GM18907 (cell line): ENCODE measurements around the gene PI3.

Experiments
- ATAC-seq: cut with Tn5 transposase; IDR thresholded peaks from one replicate; pipeline ENCODE4 v1.9.1; 2021; ENCODE audit warnings: mild to moderate bottlenecking, moderate library complexity; ENCODE audit not compliant: unreplicated experiment

PI3 gene

GRCh38 chr20:45183084-45183483 is 8.4 kb downstream of the PI3 start:
- no peak for ATAC-seq

GRCh38 chr20:45187693-45188092 is 13.0 kb downstream of the PI3 start:
- ATAC-seq = no peak

GRCh38 chr20:45189067-45189609 is 14.4 kb downstream of the PI3 start:
- no peak for ATAC-seq

GRCh38 chr20:45189861-45190260 is 15.2 kb downstream of the PI3 start:
- ATAC-seq = no peak

- no peak for ATAC-seq
Measured at GRCh38 chr20:45191926-45192325, 17.2 kb downstream of the PI3 start.

- no peak for ATAC-seq
Measured at GRCh38 chr20:45193331-45193730, 18.6 kb downstream of the PI3 start.

- ATAC-seq = no peak
Measured at GRCh38 chr20:45206725-45207124, 32.0 kb downstream of the PI3 start, which contains the start of gene SEMG1. TSS of gene SEMG1 (plus strand) at chr20:45207033. CDS start at chr20:45207054, 21 bp downstream.

GRCh38 chr20:45209924-45210323 is 35.2 kb downstream of the PI3 start:
- ATAC-seq = no peak

GRCh38 chr20:45211569-45212474 is 37.1 kb downstream of the PI3 start:
- no peak for ATAC-seq

- no peak for ATAC-seq
Measured at GRCh38 chr20:45212836-45213235, 38.1 kb downstream of the PI3 start.

GRCh38 chr20:45218124-45218523 is 43.4 kb downstream of the PI3 start:
- ATAC-seq = no peak

- no peak for ATAC-seq
Measured at GRCh38 chr20:45218636-45219035, 43.9 kb downstream of the PI3 start.

GRCh38 chr20:45221076-45221475 is 46.4 kb downstream of the PI3 start, which contains the start of gene SEMG2:
TSS of gene SEMG2 (plus strand) at chr20:45221373. CDS start at chr20:45221390, 17 bp downstream.
- no peak for ATAC-seq

- ATAC-seq = no peak
Measured at GRCh38 chr20:45223136-45223535, 48.4 kb downstream of the PI3 start.
